CD4-positive, CD25-positive, alpha-beta regulatory T cell (primary cell): Measurements from ENCODE around the gene ZNF771. TPM values are rescaled to one million over a fixed set of nuclear protein-coding genes. Genes with fewer than 3 reads are reported as not detected.

ENCODE experiments used
- ATAC-seq, 2 donors: fragments of 150-1000 bp; cut with Tn5 transposase; one replicate each; pipeline ENCODE4 v1.10.0; 2021; ENCODE audit warnings: low read depth in 2 of 2, moderate number of reproducible peaks in 2 of 2, moderate library complexity in 1 of 2
- DNase-seq, 3 donors: peaks; one replicate each; pipeline versions ENCODE4 v3.0.0 to v3.0.0-alpha.2; 2012 to 2022; ENCODE audit warnings: mixed read lengths in 1 of 3
- H3K27ac ChIP-seq: one replicate; pipeline ENCODE4 v1.7.0; 2013; ENCODE audit warnings: mild to moderate bottlenecking, low read length; ENCODE audit not compliant: insufficient read depth, poor library complexity, severe bottlenecking
- H3K27me3 ChIP-seq: one replicate; pipeline ENCODE4 v1.7.0; 2013; ENCODE audit warnings: low read length; ENCODE audit not compliant: control insufficient read depth, insufficient read depth
- H3K36me3 ChIP-seq: one replicate; pipeline ENCODE4 v1.7.0; 2013; ENCODE audit warnings: mild to moderate bottlenecking, low read length, moderate library complexity; ENCODE audit not compliant: control insufficient read depth, insufficient read depth
- H3K4me1 ChIP-seq: 2 replicates; pipeline ENCODE4 v1.7.0; 2013; ENCODE audit warnings: mild to moderate bottlenecking, low read length; ENCODE audit not compliant: insufficient read depth, control insufficient read depth, poor library complexity, severe bottlenecking
- H3K4me3 ChIP-seq: one replicate; pipeline ENCODE4 v1.7.0; 2013; ENCODE audit warnings: low read depth, mild to moderate bottlenecking, low read length, moderate library complexity
- H3K9me3 ChIP-seq, 2 experiments: 1 replicate in 1 of 2; 2 replicates in 1 of 2; pipeline ENCODE4 v1.7.0; 2013; ENCODE audit warnings: low read length in 2 of 2, mild to moderate bottlenecking in 1 of 2, moderate library complexity in 1 of 2; ENCODE audit not compliant: control insufficient read depth in 2 of 2
- H3K27ac Mint-ChIP-seq, 3 donors: one replicate each; pipeline ENCODE4 v1.8.0; 2020 to 2022; ENCODE audit warnings: mild to moderate bottlenecking in 3 of 3, mixed read lengths in 3 of 3, moderate library complexity in 2 of 3
- H3K27me3 Mint-ChIP-seq: one replicate; pipeline ENCODE4 v1.8.0; 2022; ENCODE audit warnings: mild to moderate bottlenecking, mixed read lengths
- H3K36me3 Mint-ChIP-seq: one replicate; pipeline ENCODE4 v1.8.0; 2020; ENCODE audit warnings: mixed read lengths
- H3K4me1 Mint-ChIP-seq, 4 donors: one replicate each; pipeline ENCODE4 v1.8.0; 2020 to 2022; ENCODE audit warnings: mixed read lengths in 4 of 4, mild to moderate bottlenecking in 1 of 4
- H3K4me3 Mint-ChIP-seq, 4 donors: one replicate each; pipeline ENCODE4 v1.8.0; 2020 to 2022; ENCODE audit warnings: mild to moderate bottlenecking in 4 of 4, mixed read lengths in 4 of 4, moderate library complexity in 3 of 4
- H3K9me3 Mint-ChIP-seq, 7 donors: one replicate each; pipeline ENCODE4 v1.8.0; 2020 to 2022; ENCODE audit warnings: mixed read lengths in 7 of 7, mild to moderate bottlenecking in 3 of 7, moderate library complexity in 2 of 7
- polyA plus RNA-seq, 4 donors: library from polyadenylated mRNA; unstranded; fragments of 300-500 nt; fragmentation: Illumina TruSeq; gene quantifications; one replicate each; pipeline ENCODE4 v1.2.3, GENCODE V29; 2021
- total RNA-seq: library from RNA; stranded (reverse); gene quantifications from one replicate; pipeline ENCODE4 v1.2.3, GENCODE V29; 2022

Gene ZNF771
- total and polyA plus RNA-seq, 5 donors from 2014 or later = 1.7 to 3.8 (median 3.1) TPM

DNA sequence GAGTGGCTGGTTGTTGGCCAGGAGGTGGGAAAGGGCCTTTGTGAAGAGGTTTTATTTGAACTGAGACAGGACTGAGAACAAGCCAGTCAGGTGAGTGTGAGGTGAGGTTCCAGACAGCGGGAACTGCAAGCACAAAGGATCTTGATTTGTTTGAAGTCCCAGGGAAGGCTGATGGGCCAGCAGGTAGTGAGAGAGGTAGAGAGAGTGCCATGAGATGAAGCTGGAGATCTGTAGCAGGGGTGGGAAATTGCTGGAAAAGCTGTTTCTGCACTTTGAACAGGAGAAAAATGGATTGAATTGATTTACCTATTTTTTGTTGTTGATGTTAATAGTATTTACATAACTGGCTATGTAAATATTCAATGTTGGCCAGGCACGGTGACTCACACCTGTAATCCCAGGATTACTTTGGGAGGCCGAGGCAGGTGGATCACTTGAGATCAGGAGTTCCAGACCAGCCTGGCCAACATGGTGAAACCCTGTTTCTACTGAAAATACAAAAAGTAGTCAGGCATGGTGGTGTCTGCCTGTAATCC lies 30.2 kb downstream of the ZNF771 start:
- Histone ChIP-seq H3K4me1 (no peaks in the 10 kb centered on the region), H3K9me3 (no peaks in the 10 kb centered on the region), H3K36me3 (no peaks in the 10 kb centered on the region), H3K27ac (no peak overlapping the region), H3K4me3 (no peak overlapping the region), H3K27me3 (no peaks in the 10 kb centered on the region)
- DNase-seq (no peak), ATAC-seq (no peak)
- no peak overlapping the region for H3K4me3 Mint-ChIP-seq
- H3K27ac Mint-ChIP-seq = peak overlapping the region; percentile 72 to 86 (median 86)
- H3K36me3 Mint-ChIP-seq = no peaks in the 10 kb centered on the region
- H3K9me3 Mint-ChIP-seq = no peaks in the 10 kb centered on the region
- no peaks in the 10 kb centered on the region for H3K27me3 Mint-ChIP-seq
- peaks cover 4 to 30% (median 12%) of the 10 kb centered on the region in 4 donors for H3K4me1 Mint-ChIP-seq

DNA sequence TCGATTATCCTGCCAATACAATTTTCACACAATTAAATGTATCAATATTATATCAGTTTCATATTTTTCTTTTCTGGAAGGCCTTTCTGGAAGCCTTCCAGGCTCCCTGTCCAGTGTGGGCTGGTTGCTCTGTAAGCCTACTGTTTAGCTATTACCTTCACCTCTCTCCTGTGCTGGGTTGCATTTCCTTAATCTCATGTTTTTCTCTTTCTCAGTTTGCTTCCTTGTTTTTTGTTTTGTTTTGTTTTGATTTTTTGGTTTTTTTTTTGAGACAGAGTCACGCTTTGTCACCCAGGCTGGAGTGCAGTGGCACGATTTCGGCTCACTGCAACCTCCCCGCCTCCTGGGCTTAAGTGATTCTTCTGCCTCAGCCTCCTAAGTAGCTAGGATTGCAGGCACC lies 31.4 kb downstream of the ZNF771 start:
- H3K4me3 ChIP-seq = no peak overlapping the region
- Mint-ChIP-seq H3K27me3 (no peaks in the 10 kb centered on the region), H3K4me1 (peaks cover 9 to 38% (median 19%) of the 10 kb centered on the region in 4 donors), H3K36me3 (peaks cover 9% of the 10 kb centered on the region), H3K4me3 (no peak overlapping the region), H3K27ac (no peak overlapping the region), H3K9me3 (no peaks in the 10 kb centered on the region)
- H3K9me3 ChIP-seq = no peaks in the 10 kb centered on the region
- H3K27ac ChIP-seq = no peak overlapping the region
- H3K4me1 ChIP-seq = peaks cover 6% of the 10 kb centered on the region
- no peak for ATAC-seq
- H3K36me3 ChIP-seq = peaks cover 4% of the 10 kb centered on the region
- DNase-seq = no peak
- H3K27me3 ChIP-seq = no peaks in the 10 kb centered on the region

DNA sequence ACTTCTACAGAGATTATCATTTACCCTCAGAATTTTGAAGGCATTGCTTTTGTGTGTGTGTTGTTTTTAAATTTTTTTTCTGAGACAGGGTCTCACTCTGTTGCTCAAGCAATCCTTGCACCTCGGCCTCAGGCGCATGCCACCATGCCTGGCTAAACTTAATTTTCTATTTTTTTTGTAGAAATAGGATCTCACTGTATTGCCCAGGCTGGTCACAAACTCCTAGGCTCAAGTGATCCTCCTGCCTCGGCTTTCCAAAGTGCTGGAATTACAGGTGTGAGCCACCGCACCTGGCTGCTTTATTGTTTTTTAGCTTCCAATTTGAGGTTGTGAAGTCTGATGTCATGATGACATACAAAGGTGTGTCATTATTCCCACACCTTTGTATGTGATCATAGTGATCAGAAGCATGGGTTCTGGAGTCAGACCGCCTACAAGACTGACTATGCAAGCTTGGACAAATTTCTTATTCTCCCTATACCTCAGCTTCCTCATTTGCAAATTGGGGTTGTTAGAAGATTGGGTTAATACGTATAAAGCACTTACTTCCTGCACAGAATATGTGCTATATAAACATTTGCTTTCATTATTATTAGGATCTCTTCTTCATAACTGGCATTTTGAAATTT lies 32.4 kb downstream of the ZNF771 start:
- Mint-ChIP-seq H3K4me3 (no peak overlapping the region), H3K9me3 (no peaks in the 10 kb centered on the region), H3K27ac (no peak overlapping the region), H3K4me1 (peaks cover 6 to 35% (median 22%) of the 10 kb centered on the region in 4 donors), H3K27me3 (no peaks in the 10 kb centered on the region), H3K36me3 (peaks cover 12% of the 10 kb centered on the region)
- Histone ChIP-seq H3K27ac (no peak overlapping the region), H3K4me1 (peaks cover 16% of the 10 kb centered on the region), H3K36me3 (peaks cover 4% of the 10 kb centered on the region), H3K27me3 (no peaks in the 10 kb centered on the region), H3K9me3 (no peaks in the 10 kb centered on the region), H3K4me3 (no peak overlapping the region)
- no peak for DNase-seq
- ATAC-seq = no peak

DNA sequence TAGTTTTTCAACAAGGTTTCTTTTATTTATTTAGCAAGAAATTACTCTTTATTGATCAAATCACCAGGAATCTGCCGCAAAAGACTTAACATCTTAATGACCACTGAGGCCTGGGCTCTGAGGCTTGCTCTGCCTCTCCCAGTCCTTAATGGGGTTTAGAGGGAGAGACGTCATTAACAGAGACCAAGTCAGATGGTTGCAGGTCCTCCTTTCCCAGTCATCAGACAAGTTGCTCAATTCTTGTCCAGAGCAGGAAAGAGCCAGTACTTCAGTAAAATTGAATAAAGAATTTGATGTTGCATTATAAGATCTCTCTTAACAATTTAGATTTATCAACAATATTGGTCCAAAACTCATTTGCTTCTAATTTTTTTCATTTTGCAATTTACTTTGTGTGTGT lies 36.2 kb downstream of the ZNF771 start:
- Mint-ChIP-seq H3K36me3 (peaks cover 12% of the 10 kb centered on the region), H3K4me1 (peaks cover 12 to 50% (median 30%) of the 10 kb centered on the region in 4 donors), H3K27me3 (peaks cover 5% of the 10 kb centered on the region), H3K9me3 (no peaks in the 10 kb centered on the region), H3K4me3 (peak overlapping the region; percentile 90 to 97 (median 94)), H3K27ac (peak overlapping the region; percentile 20 to 68 (median 32))
- DNase-seq (no peak), ATAC-seq (no peak)
- Histone ChIP-seq H3K27me3 (no peaks in the 10 kb centered on the region), H3K36me3 (peaks cover 4% of the 10 kb centered on the region), H3K4me3 (peak overlapping the region; percentile 92), H3K4me1 (peaks cover 31% of the 10 kb centered on the region), H3K9me3 (no peaks in the 10 kb centered on the region), H3K27ac (no peak overlapping the region)

DNA sequence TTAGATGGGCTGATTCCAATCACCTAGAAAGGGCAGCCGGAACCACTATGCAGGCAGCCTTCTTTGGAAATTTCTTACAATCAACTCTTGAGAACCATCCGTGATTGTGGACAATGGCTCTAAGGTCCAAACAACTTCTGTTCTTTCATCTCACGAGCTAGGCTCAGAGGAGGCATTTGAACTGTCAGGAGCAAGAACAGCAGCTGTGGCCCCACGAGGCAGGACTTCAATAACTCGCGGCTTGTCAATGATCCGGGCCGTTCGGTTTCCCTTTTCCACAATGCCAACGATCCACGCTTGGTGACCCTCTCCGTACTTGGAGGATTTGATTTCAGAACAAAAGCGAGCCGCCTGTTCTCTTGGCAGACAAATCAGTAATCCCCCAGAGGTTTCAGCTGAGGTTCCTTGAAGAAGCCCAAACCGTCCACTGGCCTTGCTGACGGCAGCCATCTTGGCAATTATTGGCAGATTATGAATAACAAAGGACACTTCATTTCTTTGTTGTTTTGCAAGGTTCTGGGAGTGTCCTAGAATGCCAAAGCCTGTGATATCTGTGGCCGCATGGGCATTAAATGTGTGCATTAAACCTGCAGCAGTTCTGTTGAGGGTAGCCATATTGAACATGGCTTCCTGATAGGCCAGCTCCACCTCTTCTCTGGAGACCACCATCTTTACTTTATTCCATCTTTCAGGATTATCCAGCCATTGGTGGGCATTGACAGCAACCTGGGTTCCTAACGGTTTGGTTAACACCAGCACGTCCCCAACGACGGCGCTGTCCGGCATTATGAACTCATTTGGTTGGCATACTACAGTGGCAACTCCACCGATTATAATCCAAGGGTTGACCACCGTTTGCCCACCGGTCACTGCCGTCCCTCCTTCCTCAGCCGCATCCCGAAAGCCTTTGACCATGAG lies 37.1 kb downstream of the ZNF771 start:
- H3K36me3 Mint-ChIP-seq = peaks cover 12% of the 10 kb centered on the region
- no peak for ATAC-seq
- peaks cover 12 to 51% (median 30%) of the 10 kb centered on the region in 4 donors for H3K4me1 Mint-ChIP-seq

DNA sequence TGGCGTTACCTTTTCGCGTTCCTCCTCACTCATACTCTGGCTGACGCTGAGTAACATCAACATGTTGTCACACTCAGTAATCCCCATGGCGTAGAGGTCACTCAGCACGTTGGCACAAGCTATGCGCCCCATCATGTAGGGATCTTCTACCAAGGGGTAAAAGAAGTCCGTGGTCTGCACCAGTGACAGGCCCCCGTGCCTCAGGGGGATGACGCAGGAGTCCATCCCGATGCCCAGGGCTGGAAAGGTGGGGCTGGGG lies 37.7 kb downstream of the ZNF771 start:
- Histone ChIP-seq H3K4me1 (peaks cover 38% of the 10 kb centered on the region), H3K27ac (peak overlapping the region; percentile 90), H3K27me3 (no peaks in the 10 kb centered on the region), H3K36me3 (peaks cover 4% of the 10 kb centered on the region), H3K4me3 (peak overlapping the region; percentile 92), H3K9me3 (no peaks in the 10 kb centered on the region)
- peaks cover 5% of the 10 kb centered on the region for H3K27me3 Mint-ChIP-seq
- no peak for ATAC-seq
- no peaks in the 10 kb centered on the region for H3K9me3 Mint-ChIP-seq
- no peak for DNase-seq
- H3K4me1 Mint-ChIP-seq = peaks cover 16 to 48% (median 33%) of the 10 kb centered on the region in 4 donors
- peak overlapping the region in 2 of 3 donors; percentile 79 to 92 for H3K27ac Mint-ChIP-seq
- H3K36me3 Mint-ChIP-seq = peaks cover 12% of the 10 kb centered on the region
- H3K4me3 Mint-ChIP-seq = peak overlapping the region; percentile 91 to 100 (median 97)

More for the DNA sequence above, 37.1 kb downstream of the ZNF771 start:
- DNase-seq = no peak
- peak overlapping the region; percentile 92 for H3K4me3 ChIP-seq
- H3K27ac ChIP-seq = peak overlapping the region; percentile 90
- Mint-ChIP-seq H3K4me3 (peak overlapping the region; percentile 91 to 100 (median 97)), H3K9me3 (no peaks in the 10 kb centered on the region), H3K27me3 (peaks cover 5% of the 10 kb centered on the region), H3K27ac (peak overlapping the region in 2 of 3 donors; percentile 79 to 92)
- no peaks in the 10 kb centered on the region for H3K27me3 ChIP-seq
- peaks cover 33% of the 10 kb centered on the region for H3K4me1 ChIP-seq
- no peaks in the 10 kb centered on the region for H3K9me3 ChIP-seq
- H3K36me3 ChIP-seq = peaks cover 4% of the 10 kb centered on the region

DNA sequence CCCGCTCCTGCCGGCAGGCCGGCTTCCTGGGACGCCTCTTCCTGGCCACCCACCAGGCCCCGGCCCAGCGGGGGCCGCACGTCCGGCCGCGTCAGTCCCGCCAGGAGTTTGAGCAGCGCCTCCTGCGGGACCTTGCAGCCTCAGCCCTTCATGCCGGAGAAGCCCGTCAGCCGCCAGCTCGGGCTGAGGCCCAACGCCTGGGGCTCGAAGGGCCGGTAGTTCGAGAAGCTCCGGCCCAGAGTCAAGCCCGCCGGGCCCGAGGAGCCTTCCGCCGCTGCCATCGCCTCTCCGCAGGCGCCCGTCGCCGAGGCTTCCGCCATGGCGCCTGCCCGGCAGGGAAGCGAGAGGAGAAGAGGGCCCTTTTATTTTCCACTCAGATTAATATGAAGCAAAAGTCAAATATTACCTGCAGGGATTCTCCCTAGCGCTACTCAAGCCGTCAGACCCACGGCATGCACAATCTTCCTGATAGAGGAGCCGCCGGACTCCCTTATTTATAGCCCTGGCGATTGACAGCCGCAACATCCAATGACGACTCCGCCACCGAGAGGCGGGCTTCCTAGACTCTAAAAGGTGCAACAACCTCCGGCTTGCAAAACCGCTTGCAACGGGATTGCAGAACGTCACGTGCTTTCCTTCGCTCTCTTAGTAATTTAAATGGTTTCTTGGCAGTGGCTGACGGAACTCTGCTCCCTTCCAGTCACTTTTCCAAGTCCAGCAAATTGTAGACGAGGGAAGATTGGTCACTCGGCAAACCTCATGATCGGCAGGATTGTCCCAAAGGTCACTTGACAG lies 38.2 kb downstream of the ZNF771 start, which contains the start of gene SEPHS2:
TSS of gene SEPHS2 (minus strand) at position 467 of the 795 bp plus-strand sequence. CDS start at position 320, 147 bp downstream.
- peaks cover 42% of the 10 kb centered on the region for H3K4me1 ChIP-seq
- DNase-seq (peak; percentile 91 to 98 (median 94)), ATAC-seq (peak; percentile 92 to 93)
- peak within 1 kb of the TSS; percentile 90 for H3K27ac ChIP-seq
- Mint-ChIP-seq H3K4me3 (peak within 1 kb of the TSS; percentile 91 to 100 (median 97)), H3K9me3 (no peaks in the 10 kb centered on the region), H3K36me3 (peaks cover 12% of the 10 kb centered on the region), H3K27ac (peak within 1 kb of the TSS; percentile 92 to 100 (median 96)), H3K27me3 (peaks cover 5% of the 10 kb centered on the region), H3K4me1 (peaks cover 16 to 46% (median 32%) of the 10 kb centered on the region in 4 donors)
- H3K36me3 ChIP-seq = peaks cover 4% of the 10 kb centered on the region
- H3K9me3 ChIP-seq = no peaks in the 10 kb centered on the region
- H3K27me3 ChIP-seq = no peaks in the 10 kb centered on the region
- peak within 1 kb of the TSS; percentile 92 for H3K4me3 ChIP-seq
